M059J (cell line): ENCODE measurements around the gene GAPVD1. TPM values are rescaled to one million over a fixed set of nuclear protein-coding genes. Genes with fewer than 3 reads are reported as not detected.
"Not testable (repeated sequence)": the region's sequence is repeated elsewhere in the genome, so short reads cannot be mapped to it uniquely, and the experiment has no call there.

ENCODE experiments used
- DNase-seq: peaks from one replicate; pipeline ENCODE4 v3.0.0-alpha.2; 2012; ENCODE audit warnings: low read depth
- total RNA-seq: library from RNA; depleted of rRNA; stranded (reverse); fragments of >200 nt; shearing (Covaris generic); gene quantifications from 2 replicates; pipeline ENCODE4 v1.2.3, GENCODE V29; 2014

Gene GAPVD1
- total RNA-seq, 1 experiment from 2014 or later = 46.2 TPM

DNA sequence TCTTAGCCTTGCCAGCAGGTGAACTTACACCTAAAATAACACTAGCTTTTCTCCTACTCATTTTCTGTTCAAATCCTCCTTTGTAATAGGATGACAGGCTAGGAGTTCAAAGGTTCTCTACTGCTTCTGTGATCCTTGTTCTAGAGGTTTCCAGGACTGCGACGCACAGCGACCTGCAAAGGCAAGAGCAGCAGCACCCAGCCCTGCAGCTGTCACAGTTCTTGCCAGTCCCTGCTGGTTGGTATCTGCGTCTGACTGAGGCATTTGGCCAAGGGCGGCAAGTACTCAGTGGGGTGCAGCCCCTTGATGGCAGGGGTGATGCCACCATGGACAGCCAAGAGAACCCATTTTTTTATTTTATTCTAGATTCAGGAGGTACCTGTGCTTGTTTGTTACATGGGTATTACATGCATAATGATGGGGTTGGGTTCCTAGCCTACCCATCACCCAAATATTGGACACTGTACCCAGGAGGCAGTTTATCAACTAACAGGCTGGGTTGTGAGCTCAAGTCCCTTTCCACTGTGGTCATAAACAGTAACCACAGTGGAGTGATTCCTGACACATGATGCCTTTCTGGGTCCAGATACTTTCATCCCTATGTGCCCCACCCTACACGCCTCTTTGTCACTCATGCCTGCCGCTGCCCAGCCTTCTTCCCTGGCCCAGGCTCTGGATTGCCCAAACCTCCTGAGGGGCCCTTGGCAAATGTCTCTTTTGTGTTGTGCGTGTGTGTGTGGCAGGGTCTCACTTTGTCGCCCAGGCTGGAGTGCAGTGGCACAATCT lies 111.0 kb downstream of the GAPVD1 start:
- peak; percentile 17 for DNase-seq

DNA sequence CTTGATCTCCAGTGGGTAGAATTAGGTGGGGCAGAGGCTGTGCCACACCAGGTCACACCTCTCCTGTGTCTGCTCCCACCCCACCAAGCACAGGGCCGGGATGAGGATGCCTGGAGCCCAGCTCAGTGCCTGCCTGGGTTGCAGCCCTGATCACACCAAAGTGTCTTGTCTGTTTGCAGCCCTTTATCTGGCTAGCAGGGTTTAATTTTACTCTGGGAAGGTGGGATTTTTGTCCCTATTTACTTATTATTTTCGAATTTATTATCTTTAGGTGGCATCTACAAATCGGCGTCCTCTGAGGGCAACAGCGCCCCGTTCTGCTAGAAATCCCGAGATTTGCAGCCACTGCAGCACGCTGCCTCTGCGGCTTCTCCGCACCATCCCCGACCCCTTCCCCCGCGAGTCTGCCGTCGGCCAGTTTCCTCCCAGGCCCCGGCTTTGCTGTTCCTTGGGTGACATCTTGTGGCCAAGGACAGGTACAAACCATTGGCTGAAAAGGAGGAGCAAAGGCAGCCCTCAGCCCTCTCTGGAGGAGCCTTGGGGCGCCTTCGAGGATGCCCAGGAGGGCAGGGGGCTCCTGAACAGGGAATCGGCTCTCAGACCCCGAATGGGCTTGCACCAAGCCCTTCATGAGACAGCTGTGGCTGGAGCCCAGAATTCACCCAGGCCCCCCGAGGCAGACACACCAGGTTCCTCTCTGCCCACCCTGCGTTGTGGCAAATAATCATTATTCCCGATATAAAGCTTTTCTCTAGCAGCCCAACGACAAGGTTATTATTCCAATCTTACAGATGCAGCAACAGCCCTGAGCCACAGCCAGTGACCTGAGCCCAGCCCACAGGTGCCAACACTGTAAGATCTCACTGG lies 113.0 kb downstream of the GAPVD1 start:
- DNase-seq = peak; percentile 77

GRCh38 chr9:125375820-125376219 lies 114.2 kb downstream of the GAPVD1 start:
- no peak for DNase-seq

DNA sequence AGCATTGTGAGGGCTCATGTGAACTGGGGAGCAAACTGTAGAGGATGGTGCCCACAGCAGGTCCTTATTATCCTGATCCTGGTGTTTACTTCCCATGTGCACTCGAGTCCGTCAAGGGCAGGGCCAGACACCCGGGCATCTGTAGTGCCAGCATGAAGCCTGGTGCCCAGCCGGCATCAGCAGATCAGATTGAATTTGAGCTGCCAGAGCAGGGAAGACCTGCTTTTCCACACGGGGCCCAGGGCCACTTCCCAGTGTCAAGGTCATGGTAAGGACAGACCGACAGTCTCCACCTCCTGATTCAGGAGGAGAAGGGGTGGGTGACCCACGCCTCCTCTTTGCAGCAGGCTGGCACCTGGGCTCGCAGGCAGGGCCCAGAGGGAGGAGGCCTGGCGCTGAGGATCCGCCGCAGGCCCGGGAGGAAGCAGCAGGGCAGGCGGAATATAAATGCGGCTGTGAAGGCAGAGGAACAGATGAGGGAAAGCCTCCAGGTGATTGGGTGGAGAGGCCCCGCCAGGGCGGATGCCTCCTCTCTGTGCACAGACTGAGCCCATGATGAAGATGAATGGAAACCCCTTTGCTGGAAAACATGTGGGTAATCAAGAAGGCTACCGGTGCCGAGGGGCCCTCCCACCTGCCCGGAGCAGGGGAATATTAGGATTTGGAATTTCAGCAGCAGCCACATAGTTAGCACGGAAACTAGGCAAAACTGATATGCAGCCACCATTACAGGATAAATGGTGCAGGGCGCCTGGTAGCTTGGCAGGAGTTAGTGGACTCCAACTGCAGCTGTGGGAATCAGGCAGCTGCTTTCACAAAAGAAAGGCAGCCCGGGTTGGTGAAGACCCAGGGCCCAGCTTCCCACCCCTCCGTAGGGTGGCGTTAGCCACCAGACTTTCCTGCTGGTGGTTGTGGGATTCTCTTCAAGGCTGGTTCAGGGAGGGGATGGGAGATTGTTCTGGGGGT lies 114.9 kb downstream of the GAPVD1 start:
- no peak for DNase-seq

DNA sequence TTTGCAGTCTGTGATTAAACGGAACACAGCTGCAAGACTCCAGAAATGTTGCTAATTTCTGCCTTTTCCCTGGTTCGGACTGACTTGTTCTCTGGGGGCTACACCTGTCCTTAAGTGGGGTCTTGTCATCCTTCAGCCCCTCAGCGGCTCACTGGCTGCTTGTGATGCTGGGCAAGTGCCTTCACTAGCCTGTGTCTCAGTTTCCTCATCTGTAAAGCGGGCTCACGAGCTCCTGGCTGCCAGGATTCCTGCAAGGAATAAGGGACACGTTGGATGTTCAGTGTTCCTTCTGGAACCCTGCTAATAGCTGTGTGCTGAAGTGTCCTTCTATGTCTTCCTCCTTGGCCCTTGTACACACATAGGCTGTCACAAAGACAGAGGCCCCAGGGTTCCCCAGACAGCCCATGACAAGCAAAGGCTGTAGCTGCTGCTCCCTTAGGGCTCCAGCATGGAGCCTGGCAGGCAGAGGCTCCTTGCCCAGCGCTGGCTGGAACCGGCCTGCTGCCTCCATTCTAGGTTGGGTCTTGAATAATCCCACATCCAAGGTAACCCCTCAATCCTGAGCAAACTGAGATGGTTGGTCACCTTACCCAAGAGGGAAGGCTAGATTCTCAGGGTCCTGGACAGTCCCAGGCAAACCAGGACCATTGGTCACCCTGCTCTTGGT lies 116.1 kb downstream of the GAPVD1 start:
- no peak for DNase-seq

DNA sequence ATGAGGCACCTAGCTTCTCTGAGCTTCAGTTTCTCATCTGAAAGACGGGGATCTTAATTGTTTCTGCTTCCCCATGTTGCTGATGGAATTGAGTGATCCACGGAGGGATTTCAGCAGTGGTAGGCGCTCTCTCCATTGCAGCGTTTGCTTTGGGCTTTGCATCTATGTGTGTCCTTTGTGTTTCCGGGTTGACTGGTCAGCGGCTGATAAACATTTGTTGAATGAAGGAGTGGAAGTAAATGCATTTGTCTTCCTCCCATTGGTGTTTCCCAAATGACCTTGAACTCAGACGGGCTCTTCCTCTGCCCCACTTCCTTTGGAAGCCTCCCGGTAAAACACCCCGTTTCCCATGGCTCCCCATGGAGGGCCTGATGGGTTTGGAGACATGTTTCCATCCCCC lies 117.2 kb downstream of the GAPVD1 start:
- DNase-seq = no peak

GRCh38 chr9:125379208-125379607 lies 117.6 kb downstream of the GAPVD1 start:
- DNase-seq = no peak

DNA sequence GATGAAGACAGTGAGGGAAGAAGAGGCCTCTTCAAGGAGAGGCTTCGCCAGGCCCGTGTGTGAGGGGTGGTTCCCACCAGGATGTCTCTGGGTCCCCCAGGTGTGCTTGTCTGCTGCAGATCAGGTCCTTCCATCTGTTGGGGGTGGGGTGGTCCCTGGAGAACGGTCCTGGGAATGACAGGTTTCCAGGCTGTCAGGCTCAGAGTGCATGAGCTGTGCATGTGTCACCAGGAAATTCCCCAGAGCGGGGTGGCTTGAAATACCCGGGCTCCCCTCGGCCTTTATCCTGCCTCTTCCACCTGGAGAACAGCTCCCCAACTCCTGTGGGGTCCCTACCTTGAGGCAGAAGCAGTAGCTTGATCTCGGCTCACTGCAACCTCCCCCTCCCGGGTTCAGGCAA lies 118.8 kb downstream of the GAPVD1 start:
- DNase-seq = peak; percentile 55

GRCh38 chr9:125387861-125388524 lies 126.4 kb downstream of the GAPVD1 start:
- no peak for DNase-seq

- DNase-seq = no peak
Measured at GRCh38 chr9:125388978-125389377, 127.4 kb downstream of the GAPVD1 start.

- peak; percentile 66 for DNase-seq
Measured at GRCh38 chr9:125391704-125392103, 130.1 kb downstream of the GAPVD1 start.

GRCh38 chr9:125393426-125393825 lies 131.8 kb downstream of the GAPVD1 start:
- DNase-seq = peak; percentile 88

DNA sequence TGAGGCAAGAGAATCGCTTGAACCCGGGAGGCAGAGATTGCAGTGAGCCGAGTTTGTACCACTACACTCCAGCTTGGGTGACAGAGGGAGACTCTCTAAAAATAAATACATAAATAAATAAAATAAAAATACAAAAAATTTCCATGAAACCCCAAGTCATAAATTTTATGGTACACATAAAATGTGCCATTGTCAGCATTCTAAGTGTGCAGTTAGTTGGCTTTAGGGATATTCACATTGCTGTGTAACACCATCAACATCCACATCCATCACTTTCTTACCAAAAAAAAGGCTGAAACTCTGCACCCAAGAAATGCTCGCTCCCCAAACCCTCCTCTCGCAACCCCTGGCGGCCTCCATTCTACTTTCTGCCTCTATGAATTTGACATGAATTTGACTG lies 135.2 kb downstream of the GAPVD1 start:
- no peak for DNase-seq

GRCh38 chr9:125397736-125398135 lies 136.1 kb downstream of the GAPVD1 start:
- DNase-seq = no peak

- no peak for DNase-seq
Measured at GRCh38 chr9:125398243-125398642, 136.6 kb downstream of the GAPVD1 start.

- no peak for DNase-seq
Measured at GRCh38 chr9:125399165-125399564, 137.5 kb downstream of the GAPVD1 start.

- DNase-seq = no peak
Measured at GRCh38 chr9:125399666-125400065, 138.0 kb downstream of the GAPVD1 start.

GRCh38 chr9:125400232-125400631 lies 138.6 kb downstream of the GAPVD1 start:
- DNase-seq = not testable (repeated sequence)

DNA sequence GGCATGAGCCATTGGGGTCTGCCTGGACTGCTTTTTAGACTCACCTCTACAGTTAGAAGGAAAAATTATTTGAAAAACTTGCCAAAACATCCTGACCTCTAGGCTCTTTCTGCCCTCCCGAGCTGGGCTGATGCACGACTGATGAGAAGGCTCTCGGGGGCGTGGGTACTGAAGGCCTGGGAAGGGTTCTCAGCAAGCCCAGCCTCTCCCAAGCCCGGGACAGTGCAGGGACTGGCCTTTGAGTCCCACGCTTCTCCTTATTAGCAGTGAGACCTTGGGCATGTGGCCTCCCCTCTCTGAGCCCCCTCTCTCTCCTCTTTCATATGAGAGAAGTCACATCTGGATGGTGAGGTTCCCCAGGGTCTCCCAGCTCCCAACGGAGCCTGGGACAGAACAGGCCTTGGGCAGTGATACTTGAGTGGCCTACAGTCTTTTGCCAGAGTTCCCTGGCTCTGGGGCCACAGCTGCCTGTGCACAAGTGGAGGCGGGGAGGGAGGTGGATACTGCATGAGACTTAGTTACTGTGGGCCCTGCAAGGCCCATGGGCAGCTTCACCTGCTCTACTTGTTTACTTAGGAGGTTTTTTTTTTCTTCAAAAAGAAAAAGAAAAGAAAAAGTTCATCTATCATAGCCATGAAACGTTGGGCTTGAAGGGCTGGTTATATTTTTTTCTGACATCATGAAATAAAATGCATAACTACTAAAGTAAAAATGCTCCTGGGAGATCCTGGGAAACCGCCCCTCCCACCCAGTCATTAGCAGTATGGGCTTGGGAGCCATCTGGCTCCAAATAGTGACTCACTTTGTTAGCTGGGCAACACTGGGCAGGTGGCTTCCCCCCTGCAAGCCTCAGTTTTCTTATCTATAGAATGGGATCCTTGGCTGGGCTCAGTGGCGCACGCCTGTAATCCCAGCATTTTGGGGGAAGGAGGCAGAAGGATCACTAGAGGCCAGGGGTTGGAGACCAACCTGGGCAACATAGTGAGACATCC lies 139.4 kb downstream of the GAPVD1 start:
- peak; percentile 23 for DNase-seq
